NK-92 treated with Interleukin-12 subunit alpha and Interleukin-12 subunit beta, amount 100 ng/mL, for 24 hours (cell line): ENCODE measurements around the gene ZDHHC11B.
"Not testable (repeated sequence)": the region's sequence is repeated elsewhere in the genome, so short reads cannot be mapped to it uniquely, and the experiment has no call there.

Experiments
- DNase-seq: peaks from one replicate; lab custom pipeline; 2025; lab: John Stamatoyannopoulos, UW

ZDHHC11B gene

GRCh38 chr5:715636-716035 is 68.9 kb downstream of the ZDHHC11B start:
- not testable (repeated sequence) for DNase-seq

- DNase-seq, result not testable (repeated sequence)
Measured at GRCh38 chr5:714215-715118, 70.1 kb downstream of the ZDHHC11B start.

GRCh38 chr5:713686-714085 is 70.8 kb downstream of the ZDHHC11B start:
- DNase-seq, result not testable (repeated sequence)

- not testable (repeated sequence) for DNase-seq
Measured at GRCh38 chr5:708848-709517, 75.5 kb downstream of the ZDHHC11B start.

- DNase-seq, result not testable (repeated sequence)
Measured at GRCh38 chr5:708374-708773, 76.2 kb downstream of the ZDHHC11B start.

- DNase-seq, result not testable (repeated sequence)
Measured at GRCh38 chr5:706127-706526, 78.4 kb downstream of the ZDHHC11B start.

- not testable (repeated sequence) for DNase-seq
Measured at GRCh38 chr5:696753-697702, 87.5 kb downstream of the ZDHHC11B start.

GRCh38 chr5:696191-696590 is 88.3 kb downstream of the ZDHHC11B start:
- DNase-seq, result not testable (repeated sequence)

GRCh38 chr5:695475-695874 is 89.1 kb downstream of the ZDHHC11B start:
- DNase-seq, result not testable (repeated sequence)

GRCh38 chr5:694042-694431 is 90.5 kb downstream of the ZDHHC11B start:
- not testable (repeated sequence) for DNase-seq

GRCh38 chr5:693271-694041 is 91.1 kb downstream of the ZDHHC11B start, which contains the start of gene TPPP:
Gene TPPP, minus strand, starts transcription at chr5:693352. Its CDS starts 15,292 bp downstream, at chr5:678060.
- not testable (repeated sequence) for DNase-seq

GRCh38 chr5:692529-693041 is 91.9 kb downstream of the ZDHHC11B start:
- not testable (repeated sequence) for DNase-seq

- no peak for DNase-seq
Measured at GRCh38 chr5:691817-692528, 92.6 kb downstream of the ZDHHC11B start.

- not testable (repeated sequence) for DNase-seq
Measured at GRCh38 chr5:691049-691448, 93.5 kb downstream of the ZDHHC11B start.

GRCh38 chr5:690293-690692 is 94.2 kb downstream of the ZDHHC11B start:
- not testable (repeated sequence) for DNase-seq

- DNase-seq, result not testable (repeated sequence)
Measured at GRCh38 chr5:688348-689010, 96.0 kb downstream of the ZDHHC11B start.

- DNase-seq, result not testable (repeated sequence)
Measured at GRCh38 chr5:686936-687335, 97.6 kb downstream of the ZDHHC11B start.

GRCh38 chr5:686172-686523 is 98.4 kb downstream of the ZDHHC11B start:
- DNase-seq, result not testable (repeated sequence)
